HG02938 (cell line): ENCODE results near the gene SLC50A1.
A peak's percentile ranks its signal among the peaks of the same experiment; 100 is the strongest.
"Not testable (repeated sequence)": the region's sequence is repeated elsewhere in the genome, so short reads cannot be mapped to it uniquely, and the experiment has no call there.

Source experiments
- ATAC-seq: cut with Tn5 transposase; IDR thresholded peaks from one replicate; pipeline ENCODE4 v1.9.1; 2021; ENCODE audit warnings: mild to moderate bottlenecking, moderate library complexity; ENCODE audit not compliant: unreplicated experiment

The SLC50A1 gene

GRCh38 chr1:155134322-155134721 lies 1.3 kb upstream of the SLC50A1 start:
- ATAC-seq: no peak

- ATAC-seq: no peak
Observed at GRCh38 chr1:155134880-155135414, 705 bp upstream of the SLC50A1 start.

GRCh38 chr1:155136748-155137147 lies 1.1 kb downstream of the SLC50A1 start:
- ATAC-seq: no peak

- no peak for ATAC-seq
Observed at GRCh38 chr1:155137154-155137949, 1.7 kb downstream of the SLC50A1 start.

- ATAC-seq: peak; percentile 58
Observed at GRCh38 chr1:155139895-155140629, 4.4 kb downstream of the SLC50A1 start, which contains the start of gene DPM3. Gene DPM3, minus strand, starts transcription at chr1:155140531. Its CDS starts 291 bp downstream, at chr1:155140240.

- no peak for ATAC-seq
Observed at GRCh38 chr1:155140630-155140953, 4.9 kb downstream of the SLC50A1 start.

GRCh38 chr1:155141749-155142148 lies 6.1 kb downstream of the SLC50A1 start:
- ATAC-seq: no peak

- no peak for ATAC-seq
Observed at GRCh38 chr1:155145491-155145890, 9.8 kb downstream of the SLC50A1 start.

GRCh38 chr1:155155996-155156643 lies 20.5 kb downstream of the SLC50A1 start:
- not testable (repeated sequence) for ATAC-seq

- ATAC-seq: no peak
Observed at GRCh38 chr1:155158991-155159390, 23.3 kb downstream of the SLC50A1 start.

GRCh38 chr1:155160128-155160527 lies 24.5 kb downstream of the SLC50A1 start:
- no peak for ATAC-seq

- ATAC-seq: not testable (repeated sequence)
Observed at GRCh38 chr1:155162631-155163030, 27.0 kb downstream of the SLC50A1 start.

GRCh38 chr1:155163785-155164184 lies 28.1 kb downstream of the SLC50A1 start:
- ATAC-seq: not testable (repeated sequence)

- not testable (repeated sequence) for ATAC-seq
Observed at GRCh38 chr1:155164625-155165024, 29.0 kb downstream of the SLC50A1 start.

GRCh38 chr1:155166051-155166470 lies 30.4 kb downstream of the SLC50A1 start:
- ATAC-seq: no peak

GRCh38 chr1:155166471-155167165 lies 31.0 kb downstream of the SLC50A1 start:
- no peak for ATAC-seq

GRCh38 chr1:155167166-155168104 lies 31.8 kb downstream of the SLC50A1 start:
- no peak for ATAC-seq

- ATAC-seq: not testable (repeated sequence)
Observed at GRCh38 chr1:155168105-155168445, 32.4 kb downstream of the SLC50A1 start.

- ATAC-seq: no peak
Observed at GRCh38 chr1:155168456-155169210, 33.0 kb downstream of the SLC50A1 start.
